Endothelial cell (in vitro differentiated cells): Measurements from ENCODE around the gene FCHSD2. TPM values are rescaled to one million over a fixed set of nuclear protein-coding genes. Genes with fewer than 3 reads are reported as not detected.

Source experiments
- DNase-seq: peaks from one replicate; pipeline ENCODE4 v3.0.0; 2021; ENCODE audit warnings: low spot score
- H3K27ac Mint-ChIP-seq: one replicate; pipeline ENCODE4 v1.8.0; 2021; ENCODE audit warnings: mixed read lengths, inconsistent platforms; ENCODE audit not compliant: unreplicated experiment
- H3K27me3 Mint-ChIP-seq: one replicate; pipeline ENCODE4 v1.8.0; 2021; ENCODE audit warnings: mild to moderate bottlenecking, moderate library complexity, mixed read lengths, inconsistent platforms; ENCODE audit not compliant: unreplicated experiment
- H3K36me3 Mint-ChIP-seq: one replicate; pipeline ENCODE4 v1.8.0; 2021; ENCODE audit warnings: mild to moderate bottlenecking, low read depth, mixed read lengths, inconsistent platforms; ENCODE audit not compliant: unreplicated experiment
- H3K4me1 Mint-ChIP-seq: one replicate; pipeline ENCODE4 v1.8.0; 2021; ENCODE audit warnings: mild to moderate bottlenecking, mixed read lengths, inconsistent platforms; ENCODE audit not compliant: unreplicated experiment
- H3K4me3 Mint-ChIP-seq: one replicate; pipeline ENCODE4 v1.8.0; 2021; ENCODE audit warnings: mild to moderate bottlenecking, mixed read lengths, inconsistent platforms; ENCODE audit not compliant: unreplicated experiment
- H3K9me3 Mint-ChIP-seq: one replicate; pipeline ENCODE4 v1.8.0; 2021; ENCODE audit warnings: mixed read lengths, inconsistent platforms; ENCODE audit not compliant: unreplicated experiment
- CTCF ChIP-seq: fragments of 200-600 bp; sonication (generic); IDR thresholded peaks from one replicate; pipeline ENCODE4 v1.5.0; 2021; ENCODE audit warnings: antibody characterized with exemption; ENCODE audit not compliant: unreplicated experiment
- total RNA-seq: library from RNA; stranded (reverse); fragmentation: NEBNext Ultra II Directional; extraction: Animal tissue kit (Norgen Biotek cat#: 25700); gene quantifications from one replicate; pipeline ENCODE4 v1.2.1, GENCODE V29; 2021; ENCODE audit not compliant: unreplicated experiment

Gene FCHSD2
- total RNA-seq, 1 donor from 2014 or later, result 45.3 TPM

- peak; percentile 93 for DNase-seq
- peak; percentile 39 for TF ChIP-seq CTCF
- peaks cover 8% of the 10 kb centered on the region for H3K4me1 Mint-ChIP-seq
- no peak overlapping the region for H3K4me3 Mint-ChIP-seq
- H3K27me3 Mint-ChIP-seq, result peaks cover 20% of the 10 kb centered on the region
- no peak overlapping the region for H3K27ac Mint-ChIP-seq
- H3K36me3 Mint-ChIP-seq, result peaks cover 29% of the 10 kb centered on the region
- no peaks in the 10 kb centered on the region for H3K9me3 Mint-ChIP-seq
Measured at GRCh38 chr11:72821920-72822799, 320.0 kb downstream of the FCHSD2 start.

GRCh38 chr11:72821221-72821919 lies 320.7 kb downstream of the FCHSD2 start:
- H3K4me3 Mint-ChIP-seq, result no peak overlapping the region
- H3K4me1 Mint-ChIP-seq, result peaks cover 8% of the 10 kb centered on the region
- no peak for TF ChIP-seq CTCF
- H3K9me3 Mint-ChIP-seq, result no peaks in the 10 kb centered on the region
- H3K27ac Mint-ChIP-seq, result peak overlapping the region; percentile 48
- peaks cover 28% of the 10 kb centered on the region for H3K36me3 Mint-ChIP-seq
- DNase-seq, result no peak
- H3K27me3 Mint-ChIP-seq, result peaks cover 19% of the 10 kb centered on the region

DNA sequence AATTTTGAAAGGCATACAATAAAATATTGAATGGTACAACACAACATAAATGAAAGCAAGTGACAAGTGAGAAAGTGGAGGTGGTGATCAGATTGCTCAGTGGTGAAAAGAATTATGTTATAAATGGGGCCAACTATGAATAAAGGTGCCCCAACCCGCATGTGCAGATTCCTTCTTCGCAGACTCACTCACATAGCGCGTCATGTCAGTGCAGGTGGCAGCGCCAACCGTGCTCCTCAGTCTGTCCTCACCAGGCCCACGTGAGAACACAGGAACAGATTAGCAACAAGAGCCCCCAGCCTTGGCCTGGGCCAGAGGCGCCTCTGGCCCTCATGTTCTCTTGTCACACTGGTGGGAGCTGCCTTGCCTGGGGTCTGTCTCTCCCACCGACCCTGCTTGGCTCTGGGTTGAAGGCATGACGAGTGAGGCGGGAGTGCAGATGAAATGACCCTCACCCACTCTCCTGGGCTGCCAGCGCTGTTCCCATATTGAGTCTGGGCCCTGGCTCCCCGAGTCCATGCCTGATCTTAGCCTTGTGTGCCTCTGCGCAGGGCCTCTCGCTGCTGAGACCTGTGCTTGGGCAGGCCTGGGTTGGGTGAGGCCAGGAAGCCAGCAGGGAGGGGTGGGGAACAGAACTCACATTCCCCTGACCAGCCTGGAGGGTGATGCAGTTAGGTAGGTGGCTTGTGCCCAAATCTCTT lies 321.5 kb downstream of the FCHSD2 start:
- H3K4me3 Mint-ChIP-seq, result peak overlapping the region; percentile 33
- H3K9me3 Mint-ChIP-seq, result no peaks in the 10 kb centered on the region
- peaks cover 28% of the 10 kb centered on the region for H3K36me3 Mint-ChIP-seq
- peak overlapping the region; percentile 48 for H3K27ac Mint-ChIP-seq
- H3K27me3 Mint-ChIP-seq, result peaks cover 19% of the 10 kb centered on the region
- H3K4me1 Mint-ChIP-seq, result peaks cover 10% of the 10 kb centered on the region
- DNase-seq, result no peak
- no peak for TF ChIP-seq CTCF

- no peak for DNase-seq
- H3K36me3 Mint-ChIP-seq, result peaks cover 25% of the 10 kb centered on the region
- H3K9me3 Mint-ChIP-seq, result no peaks in the 10 kb centered on the region
- no peak overlapping the region for H3K27ac Mint-ChIP-seq
- peaks cover 9% of the 10 kb centered on the region for H3K27me3 Mint-ChIP-seq
- H3K4me3 Mint-ChIP-seq, result no peak overlapping the region
- peaks cover 15% of the 10 kb centered on the region for H3K4me1 Mint-ChIP-seq
- no peak for TF ChIP-seq CTCF
Measured at GRCh38 chr11:72818971-72819370, 323.1 kb downstream of the FCHSD2 start.
